T-cell (primary cell): ENCODE measurements around the gene SCAP. TPM values are rescaled to one million over a fixed set of nuclear protein-coding genes. Genes with fewer than 3 reads are reported as not detected.
"Not testable (repeated sequence)": the region's sequence is repeated elsewhere in the genome, so short reads cannot be mapped to it uniquely, and the experiment has no call there.

ENCODE experiments used
- ATAC-seq, 4 experiments: fragments of 200-7000 bp in 3 of 4; fragments of 150-1000 bp in 1 of 4; cut with Tn5 transposase; replicated peaks in 1 of 4; 1 replicate in 3 of 4; 2 replicates in 1 of 4; pipeline ENCODE4 v1.10.0; 2021; ENCODE audit warnings: moderate library complexity in 3 of 4, mild to moderate bottlenecking in 2 of 4, moderate number of reproducible peaks in 1 of 4
- CTCF ChIA-PET, 2 donors: fragments of 300-600 bp; sonication (Branson Sonifier 250); formaldehyde crosslinking; loops; one replicate each; lab custom pipeline; 2022; ENCODE audit warnings: antibody characterized with exemption in 2 of 2; lab: Charles Lee
- POLR2A ChIA-PET, 2 donors: fragments of 300-600 bp; sonication (Branson Sonifier 250); formaldehyde crosslinking; loops; one replicate each; lab custom pipeline; 2022; ENCODE audit warnings: antibody characterized with exemption in 2 of 2; lab: Charles Lee
- DNase-seq, 35 experiments: peaks; one replicate each; pipeline versions ENCODE4 v3.0.0 to v3.0.0-alpha.2; 2013 to 2023
- H3K27ac ChIP-seq: one replicate; pipeline ENCODE4 v1.5.1; 2013; ENCODE audit warnings: low read length
- H3K27me3 ChIP-seq, 2 experiments: replicated peaks in 1 of 2; 1 replicate in 1 of 2; 2 replicates in 1 of 2; pipeline versions ENCODE4 v1.6.1 to v1.7.0; 2013; ENCODE audit warnings: low read length in 1 of 2, mixed read lengths in 1 of 2; ENCODE audit not compliant: control insufficient read depth in 2 of 2, insufficient read depth in 2 of 2; ENCODE audit errors: extremely low read depth in 1 of 2
- H3K36me3 ChIP-seq, 2 donors: 1 replicate in 1 of 2; 2 replicates in 1 of 2; pipeline versions ENCODE4 v1.6.1 to v1.7.0; 2013; ENCODE audit warnings: low read length in 1 of 2; ENCODE audit not compliant: control insufficient read depth in 2 of 2, insufficient read depth in 1 of 2; ENCODE audit errors: extremely low read depth in 1 of 2
- H3K4me1 ChIP-seq, 2 experiments: 1 replicate in 1 of 2; 2 replicates in 1 of 2; pipeline versions ENCODE4 v1.6.1 to v1.7.0; 2013; ENCODE audit warnings: low read length in 2 of 2, mixed read lengths in 1 of 2; ENCODE audit not compliant: insufficient read depth in 2 of 2, control insufficient read depth in 1 of 2; ENCODE audit errors: extremely low read depth in 1 of 2
- H3K4me3 ChIP-seq, 2 donors: 1 replicate in 1 of 2; 2 replicates in 1 of 2; pipeline versions ENCODE4 v1.5.1 to v1.7.0; 2013; ENCODE audit warnings: mild to moderate bottlenecking in 2 of 2, low read length in 1 of 2, moderate library complexity in 1 of 2; ENCODE audit not compliant: control insufficient read depth in 1 of 2; ENCODE audit errors: extremely low read depth in 1 of 2
- H3K9me3 ChIP-seq: 2 replicates; pipeline ENCODE4 v1.7.0; 2013
- H3K27ac Mint-ChIP-seq, 2 donors: one replicate each; pipeline ENCODE4 v1.8.0; 2020 to 2021; ENCODE audit warnings: mild to moderate bottlenecking in 2 of 2, mixed read lengths in 2 of 2
- H3K27me3 Mint-ChIP-seq, 2 donors: one replicate each; pipeline ENCODE4 v1.8.0; 2021 to 2022; ENCODE audit warnings: mixed read lengths in 2 of 2
- H3K36me3 Mint-ChIP-seq: one replicate; pipeline ENCODE4 v1.8.0; 2021; ENCODE audit warnings: mixed read lengths
- H3K4me1 Mint-ChIP-seq, 3 donors: one replicate each; pipeline ENCODE4 v1.8.0; 2020 to 2022; ENCODE audit warnings: mixed read lengths in 3 of 3, mild to moderate bottlenecking in 1 of 3
- H3K4me3 Mint-ChIP-seq, 3 donors: one replicate each; pipeline ENCODE4 v1.8.0; 2020 to 2022; ENCODE audit warnings: mild to moderate bottlenecking in 3 of 3, mixed read lengths in 3 of 3, moderate library complexity in 3 of 3
- H3K9me3 Mint-ChIP-seq, 3 donors: one replicate each; pipeline ENCODE4 v1.8.0; 2020 to 2022; ENCODE audit warnings: mixed read lengths in 3 of 3
- WGBS: methylation state at CpG from one replicate; pipeline ENCODE4 v1.1.5; 2013; ENCODE audit warnings: missing lambda C conversion rate; ENCODE audit not compliant: insufficient coverage; 5-methylcytosine and 5-hydroxymethylcytosine counted together
- total RNA-seq, 35 experiments: library from RNA in 6 of 35; stranded (reverse) in 6 of 35; fragments of 120-200 nt in 1 of 35; gene quantifications; one replicate each; pipeline versions ENCODE4 v1.2.1 to v1.2.4 and lab custom pipeline; 2013 to 2026

SCAP gene
- total RNA-seq, 5 donors from 2014 or later (not counting 1 experiment from before 2014, with no cell fraction given): 86.6 to 108 (median 95.3) TPM

GRCh38 chr3:47515864-47516319, 40.2 kb upstream of the SCAP start:
- no peak overlapping the region for H3K27ac ChIP-seq
- POLR2A ChIA-PET: interaction anchor here in 1 of 2 donors (0.6 kb wide), 1 partner anchor 1693 kb away, joined by 3 read pairs; no protein-coding TSS in a partner anchor
- H3K27me3 ChIP-seq: no peaks in the 10 kb centered on the region
- H3K9me3 ChIP-seq: no peaks in the 10 kb centered on the region
- no CpG with 5 or more reads among the region's 5 CpGs for WGBS
- CTCF ChIA-PET: no interaction called here
- H3K36me3 Mint-ChIP-seq: no peaks in the 10 kb centered on the region
- H3K9me3 Mint-ChIP-seq: no peaks in the 10 kb centered on the region
- ATAC-seq: no peak
- H3K4me1 Mint-ChIP-seq: peaks cover 17 to 22% (median 17%) of the 10 kb centered on the region in 3 donors
- peak overlapping the region in 1 of 2 donors; percentile 38 for H3K27ac Mint-ChIP-seq
- peaks cover 0 to 21% of the 10 kb centered on the region in 2 experiments for H3K4me1 ChIP-seq
- H3K27me3 Mint-ChIP-seq: no peaks in the 10 kb centered on the region
- no peak overlapping the region for H3K4me3 Mint-ChIP-seq
- H3K4me3 ChIP-seq: no peak overlapping the region
- DNase-seq: no peak
- peaks cover under 1 to 1% of the 10 kb centered on the region in 2 donors for H3K36me3 ChIP-seq

- Mint-ChIP-seq H3K27ac (peak overlapping the region; percentile 31 to 79), H3K4me1 (peaks cover 17 to 24% (median 22%) of the 10 kb centered on the region in 3 donors), H3K4me3 (peak overlapping the region; percentile 48 to 69 (median 68)), H3K9me3 (no peaks in the 10 kb centered on the region), H3K27me3 (no peaks in the 10 kb centered on the region), H3K36me3 (peaks cover 4% of the 10 kb centered on the region)
- Histone ChIP-seq H3K36me3 (peaks cover 7 to 9% of the 10 kb centered on the region in 2 donors), H3K4me3 (no peak overlapping the region), H3K4me1 (peaks cover 0 to 21% of the 10 kb centered on the region in 2 experiments), H3K9me3 (no peaks in the 10 kb centered on the region), H3K27me3 (no peaks in the 10 kb centered on the region), H3K27ac (no peak overlapping the region)
- WGBS: 100% methylated on average over 2 of the region's 5 CpGs
- POLR2A ChIA-PET: no interaction called here
- DNase-seq: no peak
- no peak for ATAC-seq
- CTCF ChIA-PET: no interaction called here
Observed at GRCh38 chr3:47515100-47515499, 39.4 kb upstream of the SCAP start.

GRCh38 chr3:47513125-47513929, 37.6 kb upstream of the SCAP start, which contains the start of gene ELP6:
Gene ELP6 (minus strand): TSS chr3:47513712. CDS start chr3:47513590, 122 bp downstream.
- under 1% methylated on average over 70 of the region's 71 CpGs for WGBS

GRCh38 chr3:47512416-47513124, 36.8 kb upstream of the SCAP start:
- CTCF ChIA-PET: interaction anchor here in 1 of 2 donors (0.9 kb wide), 1 partner anchor 92 kb away, joined by 3 read pairs; no protein-coding TSS in a partner anchor
- H3K27ac ChIP-seq: peak overlapping the region; percentile 94
- peak overlapping the region; percentile 99 for H3K27ac Mint-ChIP-seq

More at GRCh38 chr3:47513125-47513929, 37.6 kb upstream of the SCAP start, which contains the start of gene ELP6:
- no peaks in the 10 kb centered on the region for H3K9me3 Mint-ChIP-seq
- peak within 1 kb of the TSS; percentile 99 for H3K27ac Mint-ChIP-seq
- Histone ChIP-seq H3K4me1 (peaks cover 0 to 21% of the 10 kb centered on the region in 2 experiments), H3K27me3 (no peaks in the 10 kb centered on the region), H3K9me3 (no peaks in the 10 kb centered on the region), H3K27ac (peak within 1 kb of the TSS; percentile 94), H3K36me3 (peaks cover 11 to 19% of the 10 kb centered on the region in 2 donors), H3K4me3 (peak within 1 kb of the TSS; percentile 95 to 99)
- peaks cover 9% of the 10 kb centered on the region for H3K36me3 Mint-ChIP-seq
- H3K4me3 Mint-ChIP-seq: peak within 1 kb of the TSS; percentile 95 to 96 (median 96)
- CTCF ChIA-PET: interaction anchor here in 1 of 2 donors (0.9 kb wide), 1 partner anchor 92 kb away, joined by 3 read pairs; no protein-coding TSS in a partner anchor
- ATAC-seq: peak; percentile 94 to 96 (median 94)
- H3K27me3 Mint-ChIP-seq: no peaks in the 10 kb centered on the region
- peak; percentile 93 to 98 (median 97) for DNase-seq
- POLR2A ChIA-PET: interaction anchor here in 1 of 2 donors (0.5 to 0.7 kb wide), 2 partner anchors 32 to 275 kb away, joined by 3 to 4 read pairs; no protein-coding TSS in a partner anchor
- H3K4me1 Mint-ChIP-seq: peaks cover 17 to 24% (median 22%) of the 10 kb centered on the region in 3 donors

GRCh38 chr3:47505267-47505666, 29.5 kb upstream of the SCAP start:
- DNase-seq, H3K27ac ChIP-seq, H3K27ac Mint-ChIP-seq, H3K4me1 ChIP-seq, H3K9me3 ChIP-seq, H3K9me3 Mint-ChIP-seq, H3K4me1 Mint-ChIP-seq, H3K4me3 Mint-ChIP-seq, ATAC-seq, CTCF ChIA-PET, H3K27me3 ChIP-seq, H3K4me3 ChIP-seq, H3K27me3 Mint-ChIP-seq: not testable (repeated sequence)
- peaks cover 17 to 61% of the 10 kb centered on the region in 2 donors for H3K36me3 ChIP-seq
- no CpG with 5 or more reads among the region's 6 CpGs for WGBS
- POLR2A ChIA-PET: interaction anchor here in 1 of 2 donors (0.7 kb wide), 1 partner anchor 1205 kb away, joined by 4 read pairs; no protein-coding TSS in a partner anchor
- peaks cover 40% of the 10 kb centered on the region for H3K36me3 Mint-ChIP-seq

More at GRCh38 chr3:47512416-47513124, 36.8 kb upstream of the SCAP start:
- DNase-seq (peak in 24 of 35 experiments; percentile 4 to 46 (median 14)), ATAC-seq (no peak)
- H3K4me1 ChIP-seq: peaks cover 0 to 21% of the 10 kb centered on the region in 2 experiments
- H3K4me3 ChIP-seq: peak overlapping the region; percentile 95 to 99
- under 1% methylated on average over 27 of the region's 36 CpGs for WGBS
- POLR2A ChIA-PET: interaction anchor here in 1 of 2 donors (0.7 kb wide), 1 partner anchor 31 kb away, joined by 4 read pairs; no protein-coding TSS in a partner anchor
- H3K9me3 ChIP-seq: no peaks in the 10 kb centered on the region
- no peaks in the 10 kb centered on the region for H3K27me3 Mint-ChIP-seq
- peaks cover 15% of the 10 kb centered on the region for H3K36me3 Mint-ChIP-seq
- H3K4me3 Mint-ChIP-seq: peak overlapping the region; percentile 95 to 96 (median 96)
- H3K4me1 Mint-ChIP-seq: peaks cover 17 to 28% (median 24%) of the 10 kb centered on the region in 3 donors
- no peaks in the 10 kb centered on the region for H3K9me3 Mint-ChIP-seq
- no peaks in the 10 kb centered on the region for H3K27me3 ChIP-seq
- peaks cover 11 to 26% of the 10 kb centered on the region in 2 donors for H3K36me3 ChIP-seq
